Calu3 (cell line): ENCODE data around the gene KCNQ5. TPM values are rescaled to one million over a fixed set of nuclear protein-coding genes. Genes with fewer than 3 reads are reported as not detected.
"Not testable (repeated sequence)": the region's sequence is repeated elsewhere in the genome, so short reads cannot be mapped to it uniquely, and the experiment has no call there.

Source experiments
- Bru-seq: library from RNA; stranded (reverse); fragments of 400-500 nt; gene quantifications from one replicate; lab custom pipeline; 2021; lab: Mats Ljungman, UMichigan
- BruChase-seq, 2 experiments: library from RNA; stranded (reverse); fragments of 400-500 nt; gene quantifications; one replicate each; lab custom pipeline; 2021; lab: Mats Ljungman, UMichigan
- BruUV-seq: library from RNA; stranded (reverse); fragments of 400-500 nt; replicated peaks from 2 replicates; lab custom pipeline; 2021; lab: Mats Ljungman, UMichigan
- CTCF ChIA-PET: fragments of 300-600 bp; sonication (Branson Sonifier 250); formaldehyde crosslinking; loops from one replicate; lab custom pipeline; 2022; ENCODE audit warnings: antibody characterized with exemption; lab: Charles Lee
- DNase-seq: peaks from one replicate; pipeline ENCODE4 v3.0.0; 2022
- H3K27ac Mint-ChIP-seq: one replicate; pipeline ENCODE4 v1.8.0; 2022; ENCODE audit warnings: mixed read lengths; ENCODE audit not compliant: unreplicated experiment
- H3K27me3 Mint-ChIP-seq: one replicate; pipeline ENCODE4 v1.8.0; 2022; ENCODE audit warnings: mixed read lengths; ENCODE audit not compliant: unreplicated experiment
- H3K36me3 Mint-ChIP-seq: one replicate; pipeline ENCODE4 v1.8.0; 2022; ENCODE audit warnings: mild to moderate bottlenecking, moderate library complexity, mixed read lengths; ENCODE audit not compliant: insufficient read depth, unreplicated experiment
- H3K4me1 Mint-ChIP-seq: one replicate; pipeline ENCODE4 v1.8.0; 2022; ENCODE audit warnings: mild to moderate bottlenecking, low read depth, mixed read lengths; ENCODE audit not compliant: unreplicated experiment
- H3K4me3 Mint-ChIP-seq: one replicate; pipeline ENCODE4 v1.8.0; 2022; ENCODE audit warnings: mild to moderate bottlenecking, low read depth, moderate library complexity, mixed read lengths; ENCODE audit not compliant: unreplicated experiment
- H3K9me3 Mint-ChIP-seq: one replicate; pipeline ENCODE4 v1.8.0; 2022; ENCODE audit warnings: low read depth, mixed read lengths; ENCODE audit not compliant: unreplicated experiment
- intact Hi-C: fragments of 100-400 bp; cut with micrococcal nuclease; formaldehyde crosslinking; loops from one replicate; pipeline ENCODE4 v1.10.0; 2022; ENCODE audit not compliant: unreplicated experiment
- long read RNA-seq: library from polyadenylated mRNA; stranded (forward); transcript quantifications from one replicate; pipeline ENCODE4 v2.0.0, GENCODE V29; 2022
- total RNA-seq: library from RNA; stranded (reverse); gene quantifications from 2 replicates; pipeline ENCODE4 v1.2.3, GENCODE V29; 2022
- TF ChIP-seq, protein P1 (sequence below): fragments of 200-600 bp; IDR thresholded peaks from one replicate; pipeline ENCODE4 v1.8.0; 2022; ENCODE audit warnings: antibody characterized with exemption; ENCODE audit not compliant: unreplicated experiment

Gene KCNQ5
- total RNA-seq (0.10 TPM in 1 of 2 replicates, not detected in the other), Bru-seq, nascent RNA (percentile 10 among the genes with signal in this experiment), BruChase-seq, experiment 1, labeled RNA remaining after a 6-hour chase (percentile 9 among the genes with signal in this experiment), BruChase-seq, experiment 2, labeled RNA remaining after a 2-hour chase (percentile 8 among the genes with signal in this experiment)
- long read RNA-seq, result 0 reads

GRCh38 chr6:72621291-72622093, at the start of gene KCNQ5:
Gene KCNQ5 (plus strand): TSS chr6:72622064.
- CTCF ChIA-PET, result interaction anchor here (0.6 kb wide), 1 partner anchor 13 kb away, joined by 5 read pairs; no protein-coding TSS in a partner anchor
- H3K36me3 Mint-ChIP-seq, result peaks cover 13% of the 10 kb centered on the region
- no peaks in the 10 kb centered on the region for H3K27me3 Mint-ChIP-seq
- intact Hi-C loops, result loop anchor here (10.0 kb wide), 1 partner anchor 333 kb away; no protein-coding TSS in a partner anchor
- no peaks in the 10 kb centered on the region for H3K9me3 Mint-ChIP-seq
- peak within 1 kb of the TSS; percentile 78 for H3K4me3 Mint-ChIP-seq
- H3K4me1 Mint-ChIP-seq, result peaks cover 10% of the 10 kb centered on the region
- no peak within 1 kb of the TSS for H3K27ac Mint-ChIP-seq
- TF ChIP-seq, protein P1, sequence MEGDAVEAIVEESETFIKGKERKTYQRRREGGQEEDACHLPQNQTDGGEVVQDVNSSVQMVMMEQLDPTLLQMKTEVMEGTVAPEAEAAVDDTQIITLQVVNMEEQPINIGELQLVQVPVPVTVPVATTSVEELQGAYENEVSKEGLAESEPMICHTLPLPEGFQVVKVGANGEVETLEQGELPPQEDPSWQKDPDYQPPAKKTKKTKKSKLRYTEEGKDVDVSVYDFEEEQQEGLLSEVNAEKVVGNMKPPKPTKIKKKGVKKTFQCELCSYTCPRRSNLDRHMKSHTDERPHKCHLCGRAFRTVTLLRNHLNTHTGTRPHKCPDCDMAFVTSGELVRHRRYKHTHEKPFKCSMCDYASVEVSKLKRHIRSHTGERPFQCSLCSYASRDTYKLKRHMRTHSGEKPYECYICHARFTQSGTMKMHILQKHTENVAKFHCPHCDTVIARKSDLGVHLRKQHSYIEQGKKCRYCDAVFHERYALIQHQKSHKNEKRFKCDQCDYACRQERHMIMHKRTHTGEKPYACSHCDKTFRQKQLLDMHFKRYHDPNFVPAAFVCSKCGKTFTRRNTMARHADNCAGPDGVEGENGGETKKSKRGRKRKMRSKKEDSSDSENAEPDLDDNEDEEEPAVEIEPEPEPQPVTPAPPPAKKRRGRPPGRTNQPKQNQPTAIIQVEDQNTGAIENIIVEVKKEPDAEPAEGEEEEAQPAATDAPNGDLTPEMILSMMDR, result no peak
- peak; percentile 12 for DNase-seq
- BruUV-seq, result no TSS peak

DNA sequence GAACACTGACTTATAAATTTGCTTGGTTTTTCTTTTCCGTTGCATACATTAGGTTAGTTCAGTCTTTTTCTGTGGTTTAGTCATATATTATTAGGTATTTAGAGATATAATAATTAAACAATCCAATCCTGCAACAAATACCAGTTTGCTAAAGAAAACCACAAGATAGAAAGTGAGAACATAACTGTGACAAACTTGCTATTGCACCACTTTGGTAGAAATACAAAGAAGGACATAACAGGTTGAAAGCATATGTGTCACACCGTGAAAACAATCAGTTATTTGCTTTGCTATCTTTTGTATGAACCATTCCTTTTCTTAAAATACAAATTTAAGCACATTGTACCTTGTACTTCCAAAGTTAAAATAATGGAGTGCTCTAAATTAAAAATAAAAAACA, 42.0 kb upstream of the KCNQ5 start:
- Mint-ChIP-seq H3K27me3 (no peaks in the 10 kb centered on the region), H3K9me3 (no peaks in the 10 kb centered on the region), H3K27ac (no peak overlapping the region), H3K4me3 (no peak overlapping the region), H3K36me3 (no peaks in the 10 kb centered on the region), H3K4me1 (no peaks in the 10 kb centered on the region)
- intact Hi-C loops, result loop anchor here (5.0 kb wide), 2 partner anchors 58 to 168 kb away; no protein-coding TSS in a partner anchor
- CTCF ChIA-PET, result interaction anchor here (1.1 to 2.2 kb wide), 6 partner anchors 15 to 550 kb away, joined by 3 to 66 read pairs (median 5); no protein-coding TSS in a partner anchor
- BruUV-seq, result no TSS peak
- DNase-seq, result no peak
- TF ChIP-seq, protein P1, result no peak

DNA sequence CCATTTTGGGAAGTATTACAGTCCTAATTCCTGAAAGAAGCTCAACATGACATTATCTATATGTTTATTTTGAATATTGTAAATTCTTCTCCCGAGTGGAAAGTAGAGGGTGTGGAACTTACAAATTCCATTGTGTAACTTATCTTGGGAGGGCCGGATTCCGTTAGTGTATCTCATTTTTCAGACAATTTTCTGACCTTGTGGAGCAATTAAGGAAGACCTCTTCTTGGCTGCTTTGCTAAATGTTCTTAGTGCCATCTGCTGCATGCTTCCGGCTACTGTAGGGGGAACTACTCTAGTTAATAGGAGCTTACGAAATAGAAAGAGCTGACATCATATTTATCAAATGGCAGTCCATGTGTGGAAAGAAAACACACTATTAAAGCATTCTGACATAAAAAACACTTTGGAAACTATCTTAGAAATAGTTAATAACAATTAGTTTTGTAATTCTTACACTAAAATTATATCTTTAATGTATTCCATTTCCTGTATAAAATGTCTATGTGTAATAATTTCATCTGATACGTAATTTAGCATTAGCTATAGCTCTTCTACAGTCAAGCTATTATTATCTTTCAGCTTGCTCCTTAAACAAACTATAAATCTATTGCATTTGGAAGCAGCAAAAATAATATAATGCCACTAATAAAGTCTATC, 41.5 kb upstream of the KCNQ5 start:
- intact Hi-C loops, result loop anchor here (5.0 kb wide), 2 partner anchors 58 to 168 kb away; no protein-coding TSS in a partner anchor
- peak; percentile 44 for DNase-seq
- Mint-ChIP-seq H3K9me3 (no peaks in the 10 kb centered on the region), H3K4me1 (no peaks in the 10 kb centered on the region), H3K4me3 (no peak overlapping the region), H3K27me3 (no peaks in the 10 kb centered on the region), H3K36me3 (no peaks in the 10 kb centered on the region), H3K27ac (no peak overlapping the region)
- CTCF ChIA-PET, result interaction anchor here (0.6 to 2.2 kb wide), 13 partner anchors 11 to 705 kb away, joined by 3 to 66 read pairs (median 4); no protein-coding TSS in a partner anchor
- TF ChIP-seq, protein P1, result peak; percentile 43
- no TSS peak for BruUV-seq

- intact Hi-C loops, result loop anchor here (5.0 kb wide), 2 partner anchors 59 to 169 kb away; no protein-coding TSS in a partner anchor
Measured at GRCh38 chr6:72580950-72581349, 40.9 kb upstream of the KCNQ5 start.

More at GRCh38 chr6:72580950-72581349, 40.9 kb upstream of the KCNQ5 start:
- BruUV-seq, H3K4me1 Mint-ChIP-seq, H3K27ac Mint-ChIP-seq, H3K4me3 Mint-ChIP-seq, DNase-seq, H3K36me3 Mint-ChIP-seq, H3K27me3 Mint-ChIP-seq, H3K9me3 Mint-ChIP-seq: not testable (repeated sequence)
- CTCF ChIA-PET, result interaction anchor here (0.6 to 2.2 kb wide), 12 partner anchors 12 to 705 kb away, joined by 3 to 66 read pairs (median 4); no protein-coding TSS in a partner anchor
